Psoas muscle (tissue), 8 donors: Measurements from ENCODE around the gene NCOA7. TPM values are rescaled to one million over a fixed set of nuclear protein-coding genes. Genes with fewer than 3 reads are reported as not detected.

Source experiments
- ATAC-seq, 4 donors: fragments of 200-7000 bp; cut with Tn5 transposase; one replicate each; pipeline ENCODE4 v1.9.1; 2020; ENCODE audit warnings: moderate library complexity in 3 of 4, mild to moderate bottlenecking in 2 of 4
- DNase-seq, 2 donors: peaks; one replicate each; pipeline ENCODE4 v3.0.0-alpha.2; 2020
- H3K27ac ChIP-seq: fragments of 200-600 bp; one replicate; pipeline ENCODE4 v1.8.0; 2022
- H3K27me3 ChIP-seq, 3 donors: fragments of 200-600 bp in 1 of 3; one replicate each; pipeline versions ENCODE4 v1.6.1 to v1.8.0; 2013 to 2022; ENCODE audit warnings: low read length in 2 of 3, mild to moderate bottlenecking in 2 of 3, moderate library complexity in 1 of 3; ENCODE audit not compliant: insufficient read depth in 3 of 3
- H3K36me3 ChIP-seq, 2 donors: fragments of 200-600 bp in 1 of 2; one replicate each; pipeline versions ENCODE4 v1.6.1 to v1.8.0; 2013 to 2022; ENCODE audit warnings: low read depth in 1 of 2, mild to moderate bottlenecking in 1 of 2, moderate library complexity in 1 of 2; ENCODE audit not compliant: insufficient read depth in 1 of 2
- H3K4me1 ChIP-seq: fragments of 200-600 bp; one replicate; pipeline ENCODE4 v1.8.0; 2022
- H3K4me3 ChIP-seq: fragments of 200-600 bp; one replicate; pipeline ENCODE4 v1.8.0; 2022; ENCODE audit warnings: mild to moderate bottlenecking
- H3K9me3 ChIP-seq: fragments of 200-600 bp; one replicate; pipeline ENCODE4 v1.8.0; 2022
- CTCF ChIP-seq: fragments of 200-600 bp; IDR thresholded peaks from one replicate; pipeline ENCODE4 v1.8.0; 2022; ENCODE audit warnings: antibody characterized with exemption
- WGBS, 3 donors: extraction: QIAGEN DNeasy Blood & Tissue Kit; methylation state at CpG; one replicate each; pipeline versions ENCODE4 v1.1.6 to v1.1.7; 2013; 5-methylcytosine and 5-hydroxymethylcytosine counted together
- intact Hi-C, 2 donors: fragments of 100-400 bp; cut with DNase I; formaldehyde crosslinking; loops; one replicate each; pipeline versions ENCODE4 v1.11.0 to v1.14.2; 2022
- polyA plus RNA-seq, 3 donors: library from polyadenylated mRNA; stranded (reverse); fragments of 200-250 nt; gene quantifications; one replicate each; pipeline ENCODE4 v1.2.3, GENCODE V29; 2013
- total RNA-seq, 4 donors: library from RNA; stranded (reverse); fragmentation: NEBNext Ultra II Directional in 2 of 4; extraction: Animal tissue kit (Norgen Biotek cat#: 25700) in 2 of 4; gene quantifications; one replicate each; pipeline versions ENCODE4 v1.2.1 to v1.2.4, GENCODE V29; 2021 to 2023
- donor health status: healthy with polysubstance abuse.
- donor health status: DM: no; HTN: no; CAD: no; lungs with moderate emphysema.
- donor health status: Bipolar disorder and iron deficiency.
- donor health status: healthy.
- donor health status: DM: yes; HTN: yes; CAD: no.
- donor health status: DM: no; HTN: no; CAD: no.
- donor health status: DM: no; HTN: no; CAD: no.
- donor health status: DM: yes; HTN: yes; CAD: no.

Gene NCOA7
- total and polyA plus RNA-seq, 7 donors: 3.1 to 22.5 (median 8.2) TPM

DNA sequence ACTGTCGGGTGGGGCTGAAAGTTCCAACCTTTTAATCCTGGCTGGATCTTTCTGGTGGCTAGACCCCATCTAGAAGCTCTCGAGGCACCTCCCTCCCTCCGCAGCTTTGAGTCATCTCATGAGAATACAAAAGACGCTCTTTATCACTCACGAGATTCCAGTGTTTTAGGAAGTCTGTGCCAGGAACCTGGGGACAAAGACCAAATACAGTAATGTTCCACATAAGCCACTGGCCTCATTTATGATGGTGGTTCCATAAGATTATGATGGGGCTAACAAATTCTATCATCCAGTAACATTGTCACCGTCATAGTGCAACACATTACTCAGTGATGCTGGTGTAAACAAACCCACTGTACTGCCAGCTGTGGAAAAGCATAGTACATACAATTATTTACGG lies 48.7 kb downstream of the NCOA7 start:
- Histone ChIP-seq H3K27ac (no peak overlapping the region), H3K27me3 (no peaks in the 10 kb centered on the region), H3K4me3 (no peak overlapping the region), H3K4me1 (peaks cover 15% of the 10 kb centered on the region), H3K9me3 (no peaks in the 10 kb centered on the region), H3K36me3 (no peaks in the 10 kb centered on the region)
- WGBS, 3 donors: 55 to 66% (median 64%) methylated on average over 7 of the region's 7 CpGs
- ATAC-seq: no peak
- no peak for TF ChIP-seq CTCF
- DNase-seq: no peak
- intact Hi-C loops: no loop called here

DNA sequence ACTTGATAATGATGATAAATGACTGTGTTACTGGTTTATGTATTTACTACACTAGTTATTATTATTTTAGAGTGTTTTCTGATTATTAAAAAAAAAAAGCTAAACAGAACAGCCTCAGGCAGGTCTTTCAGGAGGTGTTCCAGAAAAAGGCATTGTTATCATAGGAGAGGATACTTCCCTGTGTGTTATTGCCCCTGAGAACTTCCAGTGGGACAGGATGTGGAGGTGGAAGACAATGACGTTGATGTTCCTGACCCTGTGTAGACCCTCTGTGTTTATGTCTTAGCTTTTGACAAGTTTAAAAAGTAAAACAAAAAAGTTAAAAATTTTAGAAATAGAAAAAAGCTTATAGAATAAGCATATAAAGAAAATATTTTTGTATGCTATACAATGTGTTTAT lies 49.1 kb downstream of the NCOA7 start:
- Histone ChIP-seq H3K27ac (no peak overlapping the region), H3K4me3 (no peak overlapping the region), H3K36me3 (no peaks in the 10 kb centered on the region), H3K4me1 (peaks cover 15% of the 10 kb centered on the region), H3K27me3 (no peaks in the 10 kb centered on the region), H3K9me3 (no peaks in the 10 kb centered on the region)
- WGBS, 3 donors: 49 to 60% (median 57%) methylated on average over 1 of the region's 1 CpG
- no peak for DNase-seq
- intact Hi-C loops: no loop called here
- no peak for ATAC-seq
- TF ChIP-seq CTCF: no peak

DNA sequence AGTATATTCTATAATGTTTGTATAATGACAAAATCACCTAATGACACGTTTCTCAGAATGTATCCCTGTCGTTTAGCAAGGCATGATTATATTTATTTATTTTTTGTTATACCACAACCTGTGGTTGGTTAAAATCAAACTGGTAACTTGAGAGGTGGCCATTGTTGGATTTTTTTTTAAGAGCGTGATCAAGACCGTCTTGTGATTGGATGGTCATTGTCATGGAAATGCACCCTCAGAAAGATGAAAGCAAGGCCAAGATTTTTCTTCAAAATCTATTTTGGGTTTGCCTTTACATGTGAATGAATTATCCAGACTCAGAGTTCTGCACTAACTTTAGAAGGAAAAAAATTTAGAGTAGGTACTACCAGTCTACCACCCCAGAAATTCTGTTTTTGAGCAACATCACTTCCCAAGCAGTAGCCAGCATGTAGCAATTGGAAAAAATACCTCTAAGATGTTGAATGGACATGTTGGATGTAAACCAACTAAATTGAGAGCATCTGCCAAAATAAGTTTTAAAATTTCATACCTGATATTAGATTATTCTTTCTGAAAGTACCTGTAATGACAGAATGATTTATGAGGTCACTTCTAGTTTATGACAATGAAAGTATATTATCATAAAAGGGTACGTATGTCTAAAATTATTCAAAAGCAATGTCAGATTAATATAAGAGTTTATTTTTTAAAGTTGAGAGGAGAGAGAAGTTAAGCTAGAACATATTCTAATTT lies 50.8 kb downstream of the NCOA7 start:
- no peak for DNase-seq
- Histone ChIP-seq H3K9me3 (no peaks in the 10 kb centered on the region), H3K27me3 (no peaks in the 10 kb centered on the region), H3K36me3 (no peaks in the 10 kb centered on the region), H3K4me1 (peaks cover 15% of the 10 kb centered on the region), H3K27ac (no peak overlapping the region), H3K4me3 (no peak overlapping the region)
- intact Hi-C loops: no loop called here
- ATAC-seq: no peak
- no peak for TF ChIP-seq CTCF
- 91 to 95% (median 94%) methylated on average over 5 of the region's 5 CpGs for WGBS, 3 donors

GRCh38 chr6:125842091-125842626 lies 51.4 kb downstream of the NCOA7 start:
- intact Hi-C loops: no loop called here
- 88 to 91% (median 90%) methylated on average over 5 of the region's 5 CpGs for WGBS, 3 donors
- H3K27me3 ChIP-seq: no peaks in the 10 kb centered on the region
- H3K4me3 ChIP-seq: no peak overlapping the region
- H3K36me3 ChIP-seq: no peaks in the 10 kb centered on the region
- ATAC-seq: no peak
- DNase-seq: no peak
- no peak overlapping the region for H3K27ac ChIP-seq
- H3K4me1 ChIP-seq: peaks cover 15% of the 10 kb centered on the region
- no peak for TF ChIP-seq CTCF
- H3K9me3 ChIP-seq: no peaks in the 10 kb centered on the region

- WGBS, 3 donors: 91 to 94% (median 92%) methylated on average over 1 of the region's 1 CpG
- intact Hi-C loops: no loop called here
- H3K4me3 ChIP-seq: no peak overlapping the region
- H3K9me3 ChIP-seq: no peaks in the 10 kb centered on the region
- ATAC-seq (no peak), DNase-seq (no peak)
- no peaks in the 10 kb centered on the region for H3K27me3 ChIP-seq
- H3K27ac ChIP-seq: no peak overlapping the region
- no peak for TF ChIP-seq CTCF
- H3K36me3 ChIP-seq: no peaks in the 10 kb centered on the region
- H3K4me1 ChIP-seq: peaks cover 15% of the 10 kb centered on the region
Measured at GRCh38 chr6:125843593-125843992, 52.8 kb downstream of the NCOA7 start.
